OCI-LY1 (cell line): Measurements from ENCODE around the gene FCHO1.

Source experiments
- H2AFZ ChIP-seq: fragments of 200-600 bp; sonication (generic), shearing (Covaris generic); 2 replicates; pipeline ENCODE4 v1.6.0; 2014; ENCODE audit warnings: antibody characterized with exemption, mild to moderate bottlenecking, low read length
- H3F3A ChIP-seq: fragments of 200-600 bp; sonication (generic), shearing (Covaris generic); 2 replicates; pipeline ENCODE4 v1.6.0; 2014; ENCODE audit warnings: mild to moderate bottlenecking, antibody characterized with exemption, low read length, moderate library complexity; ENCODE audit not compliant: insufficient read depth
- H3K27ac ChIP-seq: fragments of 200-600 bp; sonication (generic); 2 replicates; pipeline ENCODE4 v1.5.1; 2014; ENCODE audit warnings: low read length, mixed run types, mild to moderate bottlenecking, low read depth; ENCODE audit not compliant: poor library complexity, severe bottlenecking
- H3K27me3 ChIP-seq: fragments of 200-600 bp; sonication (generic); 2 replicates; pipeline ENCODE4 v1.6.0; 2014; ENCODE audit warnings: antibody characterized with exemption, mild to moderate bottlenecking, low read length, moderate library complexity; ENCODE audit not compliant: insufficient read depth
- H3K36me3 ChIP-seq: fragments of 200-600 bp; sonication (generic); 2 replicates; pipeline ENCODE4 v1.6.1; 2014; ENCODE audit warnings: mild to moderate bottlenecking, antibody characterized with exemption, low read length, moderate library complexity, mixed read lengths; ENCODE audit not compliant: insufficient read depth
- H3K4me1 ChIP-seq: fragments of 200-600 bp; sonication (generic); 2 replicates; pipeline ENCODE4 v1.5.1; 2014; ENCODE audit warnings: mild to moderate bottlenecking, low read length, moderate library complexity; ENCODE audit not compliant: insufficient read depth, severe bottlenecking
- H3K4me2 ChIP-seq: fragments of 200-600 bp; sonication (generic), shearing (Covaris generic); 2 replicates; pipeline ENCODE4 v1.6.1; 2014; ENCODE audit warnings: low read length
- H3K4me3 ChIP-seq: fragments of 200-600 bp; sonication (generic); 2 replicates; pipeline ENCODE4 v1.5.1; 2014; ENCODE audit warnings: low read length, low read depth, mild to moderate bottlenecking, mixed read lengths; ENCODE audit not compliant: poor library complexity, severe bottlenecking
- H3K79me2 ChIP-seq: fragments of 200-600 bp; shearing (Covaris generic); 2 replicates; pipeline ENCODE4 v1.6.1; 2016; ENCODE audit warnings: mixed run types, low read length, mixed read lengths; ENCODE audit not compliant: insufficient read depth
- H3K9ac ChIP-seq: fragments of 200-600 bp; sonication (generic), shearing (Covaris generic); 2 replicates; pipeline ENCODE4 v1.6.1; 2014; ENCODE audit warnings: mild to moderate bottlenecking, low read length, mixed read lengths
- H3K9me2 ChIP-seq: fragments of 200-600 bp; sonication (generic), shearing (Covaris generic); 2 replicates; pipeline ENCODE4 v1.6.1; 2014; ENCODE audit warnings: low read depth, mild to moderate bottlenecking, low read length, mixed read lengths
- H3K9me3 ChIP-seq: fragments of 200-600 bp; shearing (Covaris generic); 2 replicates; pipeline ENCODE4 v1.6.1; 2014; ENCODE audit warnings: low read length, mixed read lengths
- H4K20me1 ChIP-seq: fragments of 200-600 bp; sonication (generic), shearing (Covaris generic); 2 replicates; pipeline ENCODE4 v1.6.0; 2016; ENCODE audit warnings: mild to moderate bottlenecking, low read length; ENCODE audit not compliant: insufficient read depth
- CTCF ChIP-seq: fragments of 200-600 bp; sonication (generic), shearing (Covaris generic); IDR thresholded peaks from 2 replicates; pipeline ENCODE4 v1.5.1; 2017; ENCODE audit warnings: mild to moderate bottlenecking, antibody characterized with exemption, low read length, moderate library complexity, mixed read lengths
- EZH2 ChIP-seq: fragments of 200-600 bp; sonication (generic), shearing (Covaris generic); IDR thresholded peaks from 2 replicates; pipeline ENCODE4 v1.8.0; 2017; ENCODE audit warnings: borderline replicate concordance, mixed run types, mild to moderate bottlenecking, antibody characterized with exemption, low read length, moderate library complexity, mixed read lengths

The FCHO1 gene

GRCh38 chr19:17784201-17785008, 33.1 kb downstream of the FCHO1 start:
- no peak overlapping the region for H3K27ac ChIP-seq
- TF ChIP-seq EZH2 (no peak), CTCF (peak; percentile 79)
- no peaks in the 10 kb centered on the region for H3K79me2 ChIP-seq
- no peaks in the 10 kb centered on the region for H3K9me2 ChIP-seq
- no peak overlapping the region for H2AFZ ChIP-seq
- no peak overlapping the region for H3K4me3 ChIP-seq
- H3K4me1 ChIP-seq = no peaks in the 10 kb centered on the region
- H3K27me3 ChIP-seq = no peaks in the 10 kb centered on the region
- H3K9ac ChIP-seq = no peak overlapping the region
- H4K20me1 ChIP-seq = no peaks in the 10 kb centered on the region
- no peak overlapping the region for H3K4me2 ChIP-seq
- H3F3A ChIP-seq = no peaks in the 10 kb centered on the region; the same call in 1 of the 2 replicates
- no peaks in the 10 kb centered on the region for H3K9me3 ChIP-seq
- peaks cover 44% of the 10 kb centered on the region for H3K36me3 ChIP-seq

GRCh38 chr19:17787274-17787913, 36.1 kb downstream of the FCHO1 start:
- Histone ChIP-seq H3K36me3 (peaks cover 35% of the 10 kb centered on the region), H3K9me3 (no peaks in the 10 kb centered on the region), H3K79me2 (no peaks in the 10 kb centered on the region), H3K4me2 (no peak overlapping the region), H4K20me1 (no peaks in the 10 kb centered on the region), H3K4me3 (no peak overlapping the region), H3K27ac (no peak overlapping the region), H3F3A (no peaks in the 10 kb centered on the region; the same call in 1 of the 2 replicates), H3K9me2 (no peaks in the 10 kb centered on the region), H3K4me1 (no peaks in the 10 kb centered on the region), H3K27me3 (no peaks in the 10 kb centered on the region), H2AFZ (no peak overlapping the region), H3K9ac (no peak overlapping the region)
- TF ChIP-seq EZH2 = no peak
- TF ChIP-seq CTCF = no peak

- no peak overlapping the region for H3K4me3 ChIP-seq
Observed at GRCh38 chr19:17788632-17789031, 37.4 kb downstream of the FCHO1 start.

More at GRCh38 chr19:17788632-17789031, 37.4 kb downstream of the FCHO1 start:
- Histone ChIP-seq H3F3A (no peaks in the 10 kb centered on the region; the same call in 1 of the 2 replicates), H3K9ac (no peak overlapping the region), H3K4me1 (no peaks in the 10 kb centered on the region), H3K27ac (no peak overlapping the region), H3K9me2 (no peaks in the 10 kb centered on the region), H3K27me3 (no peaks in the 10 kb centered on the region), H3K4me2 (no peak overlapping the region), H3K79me2 (no peaks in the 10 kb centered on the region), H4K20me1 (no peaks in the 10 kb centered on the region), H3K9me3 (no peaks in the 10 kb centered on the region), H2AFZ (no peak overlapping the region), H3K36me3 (peaks cover 28% of the 10 kb centered on the region)
- TF ChIP-seq CTCF (no peak), EZH2 (no peak)
